PC-3 (cell line): ENCODE results near the gene TTLL9. TPM values are rescaled to one million over a fixed set of nuclear protein-coding genes. Genes with fewer than 3 reads are reported as not detected.

ENCODE experiments used
- ATAC-seq: fragments of 200-7000 bp; cut with Tn5 transposase; 2 replicates; pipeline ENCODE4 v1.9.1; 2020; ENCODE audit warnings: mild to moderate bottlenecking, moderate library complexity
- BruUV-seq: library from RNA; stranded (reverse); fragments of 400-500 nt; replicated peaks from 2 replicates; lab custom pipeline; 2021; lab: Mats Ljungman, UMichigan
- CTCF ChIA-PET: fragments of 300-600 bp; sonication (Branson Sonifier 250); formaldehyde crosslinking; loops from one replicate; lab custom pipeline; 2022; ENCODE audit warnings: antibody characterized with exemption; lab: Charles Lee
- POLR2A ChIA-PET: fragments of 300-600 bp; sonication (Branson Sonifier 250); formaldehyde crosslinking; loops from one replicate; lab custom pipeline; 2022; ENCODE audit warnings: antibody characterized with exemption; ENCODE audit not compliant: unreplicated experiment; lab: Charles Lee
- DNase-seq: peaks from one replicate; pipeline ENCODE4 v3.0.0-alpha.2; 2015
- H2AFZ ChIP-seq: fragments of 300-600 bp; sonication (generic); 2 replicates; pipeline ENCODE4 v1.6.0; 2016; ENCODE audit warnings: antibody characterized with exemption, low read length
- H3F3A ChIP-seq: fragments of 300-600 bp; sonication (generic); one replicate; pipeline ENCODE4 v1.6.0; 2017; ENCODE audit warnings: antibody characterized with exemption, low read length, control low read depth, mild to moderate bottlenecking; ENCODE audit not compliant: unreplicated experiment
- H3K27ac ChIP-seq: fragments of 300-600 bp; sonication (generic); 2 replicates; pipeline ENCODE4 v1.5.1; 2016; ENCODE audit warnings: mild to moderate bottlenecking, low read length
- H3K27me3 ChIP-seq: fragments of 300-600 bp; sonication (generic); 2 replicates; pipeline ENCODE4 v1.6.1; 2016; ENCODE audit warnings: low read length, mixed read lengths
- H3K36me3 ChIP-seq: fragments of 300-600 bp; sonication (generic); 2 replicates; pipeline ENCODE4 v1.6.1; 2016; ENCODE audit warnings: low read depth, mixed run types, low read length, mixed read lengths
- H3K4me1 ChIP-seq: fragments of 300-600 bp; sonication (generic); 2 replicates; pipeline ENCODE4 v1.5.1; 2016; ENCODE audit warnings: low read length; ENCODE audit not compliant: insufficient read depth
- H3K4me2 ChIP-seq: fragments of 300-600 bp; sonication (generic); 2 replicates; pipeline ENCODE4 v1.6.0; 2016; ENCODE audit warnings: low read length
- H3K4me3 ChIP-seq: fragments of 300-600 bp; sonication (generic); 2 replicates; pipeline ENCODE4 v1.5.1; 2016; ENCODE audit warnings: mild to moderate bottlenecking, low read length, mixed read lengths
- H3K79me2 ChIP-seq: fragments of 300-600 bp; sonication (generic); 2 replicates; pipeline ENCODE4 v1.6.1; 2017; ENCODE audit warnings: low read length, mixed read lengths
- H3K9ac ChIP-seq: fragments of 300-600 bp; sonication (generic); 2 replicates; pipeline ENCODE4 v1.6.0; 2016; ENCODE audit warnings: mild to moderate bottlenecking, low read length
- H3K9me2 ChIP-seq: fragments of 300-600 bp; sonication (generic); replicated peaks from 2 replicates; pipeline ENCODE4 v1.6.1; 2016; ENCODE audit warnings: mixed run types, low read length, mixed read lengths
- H3K9me3 ChIP-seq: fragments of 300-600 bp; sonication (generic); 2 replicates; pipeline ENCODE4 v1.6.1; 2016; ENCODE audit warnings: low read length, mixed read lengths
- H4K20me1 ChIP-seq: fragments of 300-600 bp; sonication (generic); 2 replicates; pipeline ENCODE4 v1.6.1; 2016; ENCODE audit warnings: low read length, mixed read lengths
- EZH2 ChIP-seq: fragments of 300-600 bp; sonication (generic); IDR thresholded peaks from one replicate; pipeline ENCODE4 v1.6.1; 2017; ENCODE audit warnings: antibody characterized with exemption, mild to moderate bottlenecking, low read length; ENCODE audit not compliant: unreplicated experiment
- EZH2phosphoT487 ChIP-seq: fragments of 300-600 bp; sonication (generic); IDR thresholded peaks from 2 replicates; pipeline ENCODE4 v1.6.1; 2018; ENCODE audit warnings: mild to moderate bottlenecking, antibody characterized with exemption, low read length, borderline replicate concordance
- intact Hi-C: fragments of 100-400 bp; cut with micrococcal nuclease; formaldehyde crosslinking; loops from 2 replicates; pipeline ENCODE4 v1.9.0; 2023
- total RNA-seq: library from RNA; depleted of rRNA; stranded (reverse); fragments of >200 nt; gene quantifications from 2 replicates; pipeline ENCODE4 v1.2.3, GENCODE V29; 2014
- TF ChIP-seq, protein P1 (sequence below): fragments of 300-600 bp; sonication (generic); conservative IDR thresholded peaks from 2 replicates; pipeline ENCODE4 v1.5.1; 2017; ENCODE audit warnings: antibody characterized with exemption, low read depth, mild to moderate bottlenecking, low read length

TTLL9 gene
- total RNA-seq, 1 experiment from 2014 or later = not detected

DNA sequence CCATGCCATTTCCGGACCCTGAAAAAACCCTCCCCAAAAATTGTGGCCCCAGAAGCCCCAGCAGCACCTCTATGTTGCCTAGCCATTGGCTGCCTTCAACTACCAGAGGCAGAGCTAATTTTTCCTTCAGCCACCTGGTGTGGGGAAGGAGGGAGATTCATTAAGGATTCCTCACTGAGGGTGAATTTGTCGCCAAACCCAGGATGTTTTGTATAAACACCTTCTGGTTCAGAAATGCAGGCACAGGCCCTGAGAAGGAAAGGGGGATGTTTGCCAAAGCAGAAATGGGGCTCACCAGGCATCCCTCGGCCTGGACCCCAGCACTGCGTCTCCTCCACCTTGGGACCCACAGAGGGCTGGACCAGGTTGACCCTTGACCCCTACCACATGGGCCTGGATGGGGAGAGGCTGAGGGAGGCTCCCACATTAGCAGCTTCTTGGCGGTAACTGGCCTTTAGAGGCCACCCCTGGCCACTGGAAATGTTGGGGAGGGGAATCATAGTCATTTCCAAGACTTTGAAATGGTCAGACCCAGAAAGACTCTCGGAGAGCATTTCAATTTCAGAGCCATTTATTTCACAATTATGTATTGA lies 83.2 kb downstream of the TTLL9 start:
- Histone ChIP-seq H3K36me3 (peaks cover 8% of the 10 kb centered on the region), H3K9ac (no peak overlapping the region), H3K27ac (no peak overlapping the region), H3K79me2 (peaks cover 24% of the 10 kb centered on the region), H3F3A (no peaks in the 10 kb centered on the region), H4K20me1 (peaks cover 9% of the 10 kb centered on the region; the same call in 1 of the 2 replicates), H3K9me3 (no peaks in the 10 kb centered on the region), H3K27me3 (peaks cover 28% of the 10 kb centered on the region), H3K4me2 (no peak overlapping the region), H2AFZ (no peak overlapping the region), H3K4me1 (peaks cover 9% of the 10 kb centered on the region), H3K4me3 (no peak overlapping the region), H3K9me2 (no peaks in the 10 kb centered on the region)
- intact Hi-C loops = loop anchor here (2.0 to 5.0 kb wide), 2 partner anchors 75 to 79 kb away; no protein-coding TSS in a partner anchor
- TF ChIP-seq EZH2 (no peak), EZH2phosphoT487 (no peak)
- TF ChIP-seq, protein P1, sequence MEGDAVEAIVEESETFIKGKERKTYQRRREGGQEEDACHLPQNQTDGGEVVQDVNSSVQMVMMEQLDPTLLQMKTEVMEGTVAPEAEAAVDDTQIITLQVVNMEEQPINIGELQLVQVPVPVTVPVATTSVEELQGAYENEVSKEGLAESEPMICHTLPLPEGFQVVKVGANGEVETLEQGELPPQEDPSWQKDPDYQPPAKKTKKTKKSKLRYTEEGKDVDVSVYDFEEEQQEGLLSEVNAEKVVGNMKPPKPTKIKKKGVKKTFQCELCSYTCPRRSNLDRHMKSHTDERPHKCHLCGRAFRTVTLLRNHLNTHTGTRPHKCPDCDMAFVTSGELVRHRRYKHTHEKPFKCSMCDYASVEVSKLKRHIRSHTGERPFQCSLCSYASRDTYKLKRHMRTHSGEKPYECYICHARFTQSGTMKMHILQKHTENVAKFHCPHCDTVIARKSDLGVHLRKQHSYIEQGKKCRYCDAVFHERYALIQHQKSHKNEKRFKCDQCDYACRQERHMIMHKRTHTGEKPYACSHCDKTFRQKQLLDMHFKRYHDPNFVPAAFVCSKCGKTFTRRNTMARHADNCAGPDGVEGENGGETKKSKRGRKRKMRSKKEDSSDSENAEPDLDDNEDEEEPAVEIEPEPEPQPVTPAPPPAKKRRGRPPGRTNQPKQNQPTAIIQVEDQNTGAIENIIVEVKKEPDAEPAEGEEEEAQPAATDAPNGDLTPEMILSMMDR = no peak
- ChIA-PET CTCF (no interaction called here), POLR2A (no interaction called here)
- DNase-seq = no peak
- ATAC-seq = no peak
- BruUV-seq = no TSS peak

DNA sequence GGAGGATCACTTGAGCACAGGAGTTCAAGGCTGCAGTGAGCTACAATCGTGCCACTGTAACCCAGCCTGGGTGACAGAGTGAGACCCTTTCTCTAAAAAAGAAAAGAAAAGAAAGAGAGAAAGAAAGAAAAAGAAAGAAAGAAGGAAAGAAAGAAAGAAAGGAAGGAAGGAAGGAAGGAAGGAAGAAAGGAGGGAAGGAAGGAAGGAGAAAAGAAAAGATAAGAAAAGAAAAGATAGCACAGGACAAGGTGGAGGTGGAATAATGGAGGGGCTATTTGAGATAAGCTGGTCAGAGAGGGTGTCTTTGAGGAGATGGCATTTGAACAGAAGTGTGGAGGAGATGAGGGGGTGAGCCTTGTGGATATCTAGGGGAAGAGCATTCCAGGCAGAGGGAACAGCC lies 84.1 kb downstream of the TTLL9 start:
- POLR2A ChIA-PET = no interaction called here
- H3K9me2 ChIP-seq = no peaks in the 10 kb centered on the region

More for the DNA sequence above, 84.1 kb downstream of the TTLL9 start:
- peaks cover 35% of the 10 kb centered on the region for H3K27me3 ChIP-seq
- H4K20me1 ChIP-seq = peaks cover 9% of the 10 kb centered on the region; the same call in 1 of the 2 replicates
- DNase-seq = no peak
- H2AFZ ChIP-seq = no peak overlapping the region
- no peaks in the 10 kb centered on the region for H3K9me3 ChIP-seq
- H3K4me3 ChIP-seq = no peak overlapping the region
- H3K79me2 ChIP-seq = peaks cover 24% of the 10 kb centered on the region
- H3K36me3 ChIP-seq = peaks cover 5% of the 10 kb centered on the region; the same call in 1 of the 2 replicates
- no TSS peak for BruUV-seq
- ATAC-seq = no peak
- CTCF ChIA-PET = no interaction called here
- peaks cover 9% of the 10 kb centered on the region for H3K4me1 ChIP-seq
- H3K9ac ChIP-seq = no peak overlapping the region
- intact Hi-C loops = loop anchor here (5.0 kb wide), 1 partner anchor 78 kb away; no protein-coding TSS in a partner anchor
- no peak overlapping the region for H3K4me2 ChIP-seq
- TF ChIP-seq, protein P1 = no peak
- TF ChIP-seq EZH2phosphoT487 = no peak
- TF ChIP-seq EZH2 = no peak
- no peaks in the 10 kb centered on the region for H3F3A ChIP-seq
- H3K27ac ChIP-seq = no peak overlapping the region
